Measurements from ENCODE around the gene TCF12.

The TCF12 gene

DNA sequence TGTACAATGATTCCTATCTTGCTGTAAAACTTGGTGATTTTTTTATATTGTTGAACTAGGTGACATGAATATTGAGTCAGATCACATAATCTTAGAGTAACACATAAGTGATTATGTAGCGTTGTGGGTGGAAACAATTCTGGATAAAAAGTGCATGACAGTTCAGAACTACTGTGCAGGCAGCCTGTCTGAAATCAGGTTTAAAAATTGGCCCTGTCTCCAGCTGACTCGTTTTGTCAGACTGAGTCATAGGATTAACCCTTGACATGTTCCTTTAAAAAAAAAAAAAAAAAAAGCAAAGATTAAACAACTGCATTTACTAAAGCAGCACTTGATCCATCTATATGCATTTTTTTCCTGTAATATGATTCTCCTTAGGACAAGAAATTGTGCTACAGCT lies 297.8 kb downstream of the TCF12 start:
- peak; percentile 56 to 61 for DNase-seq (ENCODE audit: low read depth in 2 of 2)

GRCh38 chr15:57217778-57218598 lies 299.5 kb downstream of the TCF12 start:
- DNase-seq (ENCODE audit: low read depth in 2 of 2) = no peak

DNA sequence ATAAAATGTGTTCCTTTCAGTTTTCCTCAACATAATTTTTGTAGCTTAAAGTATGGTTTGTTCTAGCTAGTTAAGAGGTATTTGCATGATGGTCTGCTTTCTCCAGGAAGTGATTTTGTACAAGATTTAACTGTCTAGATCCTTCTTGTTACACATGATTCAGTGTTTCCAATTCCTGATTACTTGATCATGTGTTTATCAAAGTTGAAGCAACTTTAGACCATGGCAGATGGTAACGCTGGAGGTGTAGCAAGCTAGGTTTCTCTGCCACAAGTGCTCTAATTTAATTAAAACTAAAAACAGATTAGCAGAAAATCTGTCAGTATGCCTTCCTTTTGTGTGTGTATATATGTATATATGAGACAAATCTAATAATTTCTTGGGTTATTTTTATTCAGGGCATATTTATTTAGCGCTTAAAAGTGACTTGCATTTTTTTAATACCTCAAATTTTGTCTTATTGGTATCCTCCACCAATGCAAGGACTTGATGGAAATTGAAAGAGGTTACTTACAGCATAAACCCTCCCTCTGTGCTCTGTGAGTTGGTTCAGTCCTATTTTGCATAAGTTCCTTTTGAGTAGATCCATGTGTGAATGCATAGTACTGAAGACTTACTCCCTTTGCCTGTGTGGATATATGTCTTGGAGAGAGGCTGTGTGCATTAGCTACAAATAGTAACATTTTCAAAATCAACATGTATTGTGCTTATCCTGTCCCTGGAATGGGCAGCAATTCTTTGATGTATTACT lies 300.6 kb downstream of the TCF12 start:
- peak; percentile 94 to 97 for DNase-seq (ENCODE audit: low read depth in 2 of 2)

DNA sequence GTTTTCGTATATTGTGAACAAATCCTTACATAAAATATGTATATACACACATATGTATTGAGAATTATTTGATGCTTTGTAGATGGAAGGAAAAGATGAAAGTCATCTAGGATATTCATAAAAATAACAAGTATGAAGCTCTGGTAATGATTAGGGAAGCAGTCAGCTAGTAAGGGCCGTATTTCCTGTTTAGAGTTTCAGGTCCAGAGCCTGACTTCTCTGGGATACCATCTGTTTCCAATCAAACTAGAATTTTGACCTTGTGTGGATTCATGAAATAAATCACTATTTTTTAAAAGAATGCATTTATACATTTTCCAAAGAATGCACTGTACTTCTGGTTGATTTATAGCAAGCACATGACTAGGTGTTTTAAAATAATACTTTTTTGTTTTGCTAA lies 301.8 kb downstream of the TCF12 start:
- DNase-seq (ENCODE audit: low read depth in 2 of 2) = peak; percentile 89 to 91

GRCh38 chr15:57221134-57221533 lies 302.7 kb downstream of the TCF12 start:
- no peak for DNase-seq (ENCODE audit: low read depth in 2 of 2)

- no peak for DNase-seq (ENCODE audit: low read depth in 2 of 2)
These were observed 304.9 kb downstream of the TCF12 start for GRCh38 chr15:57223345-57223744.

- no peak for DNase-seq (ENCODE audit: low read depth in 2 of 2)
These were observed 305.4 kb downstream of the TCF12 start for GRCh38 chr15:57223887-57224286.

DNA sequence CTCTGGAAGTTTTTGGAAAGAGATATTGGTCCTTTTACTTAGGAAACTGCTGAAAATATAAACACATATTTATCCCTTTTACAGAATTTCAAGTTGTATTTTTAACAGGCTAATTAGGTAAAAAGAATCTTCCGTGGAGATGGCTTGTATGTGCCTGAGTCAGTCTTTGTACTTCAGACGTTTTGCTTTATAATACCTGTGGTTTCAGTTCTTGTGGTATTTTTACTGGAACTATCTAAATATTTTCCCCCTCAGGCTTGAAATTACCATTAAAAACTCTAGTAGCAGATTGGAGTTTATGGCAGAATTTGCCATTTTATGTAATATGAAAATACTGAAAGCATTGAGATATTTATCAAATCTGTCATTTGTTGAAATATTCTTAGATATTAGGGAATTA lies 306.2 kb downstream of the TCF12 start:
- DNase-seq (ENCODE audit: low read depth in 2 of 2) = no peak

DNA sequence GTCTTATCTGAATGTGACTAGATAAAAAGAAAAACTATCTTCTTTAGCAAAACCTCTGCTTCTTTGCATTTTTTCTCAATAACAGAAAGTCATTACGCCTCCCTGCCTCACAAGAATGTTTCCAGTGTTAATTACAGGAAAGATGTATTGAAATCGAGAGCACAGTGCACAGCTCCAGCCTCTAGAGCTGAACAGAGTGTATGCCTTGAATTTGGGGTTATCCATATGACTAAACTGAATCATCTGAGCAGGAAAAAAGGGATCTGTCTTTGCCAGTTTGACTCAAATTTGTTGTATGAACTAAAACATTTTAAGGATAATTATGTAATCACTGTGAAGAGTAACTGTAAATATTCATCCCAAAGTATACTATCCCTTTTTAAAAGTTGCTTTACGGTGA lies 308.7 kb downstream of the TCF12 start:
- DNase-seq (ENCODE audit: low read depth in 2 of 2) = no peak

DNA sequence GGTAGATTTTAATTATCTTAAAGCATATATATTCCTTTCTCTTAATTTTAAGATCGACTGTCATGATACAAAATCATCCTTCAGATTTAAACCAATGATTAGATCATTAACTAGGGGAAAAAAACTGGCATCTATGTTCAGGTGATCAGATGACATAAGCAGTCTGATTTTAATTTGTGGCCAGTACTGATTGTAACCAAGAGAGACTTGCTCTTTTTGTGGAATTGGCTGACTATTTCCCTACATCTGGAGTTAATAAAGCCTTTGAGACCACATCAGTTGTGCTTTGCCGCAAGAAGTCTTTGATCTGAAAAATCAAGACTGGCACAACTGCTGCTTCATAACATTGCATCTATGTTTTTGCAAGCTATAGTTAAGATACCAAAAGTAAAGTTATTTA lies 309.5 kb downstream of the TCF12 start:
- peak; percentile 63 to 67 for DNase-seq (ENCODE audit: low read depth in 2 of 2)

GRCh38 chr15:57228395-57228794 lies 310.0 kb downstream of the TCF12 start:
- no peak for DNase-seq (ENCODE audit: low read depth in 2 of 2)

DNA sequence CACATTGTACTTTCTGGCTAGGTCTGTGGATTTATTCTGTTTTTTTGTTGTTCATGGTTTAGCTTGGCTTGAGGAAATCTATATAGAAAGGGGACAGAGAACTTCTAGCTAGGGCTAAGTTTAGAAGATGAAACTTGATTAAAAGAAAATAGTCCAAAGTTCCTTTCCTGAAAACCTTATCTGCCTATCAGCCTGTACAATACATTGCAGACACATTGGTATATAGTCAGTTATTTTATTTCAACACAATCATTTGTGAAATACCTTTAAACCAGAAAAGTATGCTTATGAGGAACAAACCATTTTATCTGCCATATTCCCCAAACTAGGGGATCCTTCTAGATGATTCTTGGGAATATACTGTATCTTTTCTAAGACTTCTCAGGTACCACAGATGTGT lies 310.6 kb downstream of the TCF12 start:
- DNase-seq (ENCODE audit: low read depth in 2 of 2) = no peak

- no peak for DNase-seq (ENCODE audit: low read depth in 2 of 2)
These were observed 313.1 kb downstream of the TCF12 start for GRCh38 chr15:57231559-57231958.

DNA sequence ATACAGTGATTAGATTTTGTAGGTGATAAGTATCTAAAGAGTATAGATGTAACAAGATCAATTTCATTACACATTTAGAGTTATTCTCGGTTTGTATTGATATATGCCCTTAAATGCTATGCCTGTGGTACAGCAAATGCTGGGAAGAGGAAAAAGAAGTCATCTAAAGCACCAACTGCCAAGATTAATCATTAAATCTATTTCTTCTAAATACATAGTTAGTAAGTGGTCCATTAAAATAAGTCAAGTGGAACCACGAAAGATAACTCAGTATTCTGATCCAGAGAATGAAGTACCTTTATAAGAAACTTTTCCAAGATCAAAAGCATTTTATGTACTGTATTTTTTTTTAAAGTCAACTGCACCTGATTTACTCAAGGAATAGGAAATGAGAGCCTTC lies 315.7 kb downstream of the TCF12 start:
- no peak for DNase-seq (ENCODE audit: low read depth in 2 of 2)

DNA sequence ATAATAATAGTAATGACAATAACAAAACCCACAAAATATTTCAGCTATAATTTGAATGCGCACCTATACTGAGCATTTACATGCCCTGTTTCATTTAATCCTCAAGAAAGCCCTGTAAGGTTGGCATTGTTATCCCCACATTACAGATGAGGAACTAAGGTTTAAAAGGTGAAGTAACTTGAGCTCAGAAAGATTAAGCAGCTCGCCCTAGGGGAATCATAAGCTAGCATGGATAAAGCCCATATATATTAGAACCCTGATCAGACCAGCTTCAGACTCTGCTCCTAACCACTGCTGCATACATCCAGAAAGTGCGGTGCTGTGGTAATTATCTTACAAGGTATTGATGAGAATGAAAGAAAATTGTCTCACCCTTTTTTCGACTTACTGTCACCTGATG lies 316.7 kb downstream of the TCF12 start:
- no peak for DNase-seq (ENCODE audit: low read depth in 2 of 2)

DNA sequence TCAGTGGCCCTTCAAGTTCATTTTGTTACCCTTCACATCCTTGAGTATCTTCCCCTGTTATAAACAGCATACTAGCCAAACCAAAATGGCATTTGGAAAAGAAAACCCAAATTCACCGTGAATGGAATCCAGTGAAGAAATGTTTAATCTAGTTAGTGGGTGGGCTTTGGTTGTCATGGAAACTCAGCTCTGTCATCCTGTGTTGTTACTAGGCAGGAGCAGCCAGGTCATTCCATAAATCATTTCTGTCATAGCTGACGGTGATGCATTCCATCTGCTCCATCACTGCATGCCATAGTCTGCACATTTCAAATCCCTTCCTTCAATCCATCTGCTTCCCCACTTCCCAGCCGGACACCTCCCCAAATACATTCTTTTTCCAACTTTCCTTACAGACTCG lies 317.4 kb downstream of the TCF12 start:
- peak; percentile 87 to 90 for DNase-seq (ENCODE audit: low read depth in 2 of 2)

GRCh38 chr15:57236561-57237300 lies 318.3 kb downstream of the TCF12 start:
- no peak for DNase-seq (ENCODE audit: low read depth in 2 of 2)

- DNase-seq (ENCODE audit: low read depth in 2 of 2) = no peak
These were observed 318.8 kb downstream of the TCF12 start for GRCh38 chr15:57237301-57237642.

DNA sequence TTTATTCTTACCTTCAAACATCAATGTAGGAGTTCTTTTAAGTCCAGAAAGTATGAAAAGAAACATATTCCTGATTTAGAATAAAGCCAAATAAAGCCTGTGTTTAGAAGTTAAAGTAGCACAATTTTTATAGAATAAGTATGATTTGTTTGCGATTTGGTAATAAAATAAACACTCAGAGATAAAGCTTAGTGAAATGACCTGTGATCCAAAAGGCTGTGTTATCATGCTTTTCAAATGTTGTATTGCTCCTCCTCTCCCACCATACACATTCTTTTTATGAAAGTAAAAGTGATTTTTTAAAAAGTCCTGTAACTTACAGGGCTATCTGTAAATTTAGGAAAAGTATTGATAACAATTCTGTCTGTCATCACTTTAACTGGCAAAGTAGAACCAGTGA lies 319.2 kb downstream of the TCF12 start:
- DNase-seq (ENCODE audit: low read depth in 2 of 2) = no peak

DNA sequence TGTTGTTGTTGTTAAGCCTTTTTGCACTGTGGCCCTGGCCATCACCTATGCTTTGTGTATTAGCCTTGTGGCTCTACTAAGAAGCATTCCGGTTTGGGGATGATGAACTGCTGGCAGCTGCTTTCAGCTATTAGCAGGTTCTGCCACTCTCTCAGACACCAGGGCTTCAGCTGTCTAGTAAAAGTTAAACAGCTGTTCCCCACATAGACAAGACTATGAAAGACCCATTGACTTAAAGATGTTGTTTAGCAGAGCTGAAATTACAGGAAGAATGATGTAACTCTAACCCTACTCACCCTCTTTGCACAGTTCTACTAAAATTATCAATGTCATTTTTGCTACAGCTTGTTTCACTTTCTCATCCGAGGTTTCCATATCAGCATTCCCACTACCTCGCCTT lies 326.7 kb downstream of the TCF12 start:
- no peak for DNase-seq (ENCODE audit: low read depth in 2 of 2)

- no peak for DNase-seq (ENCODE audit: low read depth in 2 of 2)
These were observed 327.3 kb downstream of the TCF12 start for GRCh38 chr15:57245714-57246113.

DNA sequence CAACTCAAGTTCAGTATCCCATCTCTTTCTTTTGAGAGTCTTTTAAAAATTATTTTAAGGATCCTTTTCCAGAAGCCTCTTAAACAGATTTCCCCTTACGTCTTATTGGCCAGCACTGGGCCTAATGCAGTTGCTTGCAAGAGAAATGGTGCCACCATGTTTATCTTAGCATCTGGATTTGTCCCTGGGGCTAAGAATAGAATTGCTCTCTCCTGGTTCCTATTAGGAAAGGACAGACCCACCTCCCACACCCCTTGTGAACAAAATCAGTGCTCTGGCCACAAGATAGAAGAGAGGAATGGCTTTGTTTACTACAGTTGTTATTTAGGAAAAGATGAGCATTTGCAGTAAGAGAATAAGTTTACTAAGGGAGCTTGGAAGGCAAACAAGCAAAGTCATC lies 329.6 kb downstream of the TCF12 start:
- DNase-seq (ENCODE audit: low read depth in 2 of 2) = no peak

GRCh38 chr15:57251308-57251707 lies 332.9 kb downstream of the TCF12 start:
- no peak for DNase-seq (ENCODE audit: low read depth in 2 of 2)

All from fibroblast of skin of left biceps (primary cell).